ENCODE results near the gene LCN1. TPM values are rescaled to one million over a fixed set of nuclear protein-coding genes. Genes with fewer than 3 reads are reported as not detected.

LCN1 gene
- total RNA-seq, 1 experiment from 2014 or later: not detected

DNA sequence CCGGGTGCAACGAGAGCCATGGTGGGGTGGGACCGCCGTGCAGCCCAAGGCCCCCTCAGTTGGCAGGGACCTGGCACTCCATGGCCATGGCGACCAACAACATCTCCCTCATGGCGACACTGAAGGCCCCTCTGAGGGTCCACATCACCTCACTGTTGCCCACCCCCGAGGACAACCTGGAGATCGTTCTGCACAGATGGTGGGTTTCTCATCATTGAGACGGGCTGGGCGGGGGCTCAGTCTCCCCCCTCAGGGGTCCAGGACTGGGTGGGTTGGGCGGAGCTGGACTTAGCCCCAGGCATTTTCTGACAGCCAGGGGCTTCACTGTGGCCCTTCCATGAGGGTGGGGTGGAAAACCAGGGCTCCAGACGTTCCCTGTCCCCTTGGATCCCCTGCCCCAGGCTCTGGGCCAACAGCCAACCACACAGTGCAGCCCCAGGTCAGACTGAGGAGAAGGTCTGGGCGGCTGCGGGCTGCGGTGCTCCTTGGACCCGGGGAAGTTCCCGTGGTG lies 41.0 kb downstream of the LCN1 start:
- H3K23ac ChIP-seq (ENCODE audit: insufficient read length, low read depth, low read length): no peak overlapping the region
- no peak for DNase-seq
- H2BK15ac ChIP-seq (ENCODE audit: low read depth, low read length): no peak overlapping the region
- Mint-ChIP-seq H3K4me1 (peaks cover 4 to 5% of the 10 kb centered on the region in 2 experiments), H3K27me3 (ENCODE audit: low read depth) (peaks cover 2% of the 10 kb centered on the region; the same call in 1 of the 2 replicates), H3K9me3 (no peaks in the 10 kb centered on the region), H3K36me3 (ENCODE audit: insufficient read depth in 1 of 3, low read depth in 3 of 3) (no peaks in the 10 kb centered on the region; a peak in 1 of 7 replicates), H3K4me3 (no peak overlapping the region), H3K27ac (no peak overlapping the region)
- H3K79me1 ChIP-seq (ENCODE audit: insufficient read depth, low read depth, low read length, poor library complexity, severe bottlenecking): no peaks in the 10 kb centered on the region
- no peak overlapping the region for H3K14ac ChIP-seq (ENCODE audit: insufficient read depth, low read length)
- H2AFZ ChIP-seq (ENCODE audit: low read length): no peak overlapping the region
- H3K56ac ChIP-seq (ENCODE audit: insufficient read length, low read depth, low read length): no peak overlapping the region
- no peak overlapping the region for H2BK20ac ChIP-seq (ENCODE audit: low read depth, low read length, poor library complexity, severe bottlenecking)
- TF ChIP-seq, protein P1, sequence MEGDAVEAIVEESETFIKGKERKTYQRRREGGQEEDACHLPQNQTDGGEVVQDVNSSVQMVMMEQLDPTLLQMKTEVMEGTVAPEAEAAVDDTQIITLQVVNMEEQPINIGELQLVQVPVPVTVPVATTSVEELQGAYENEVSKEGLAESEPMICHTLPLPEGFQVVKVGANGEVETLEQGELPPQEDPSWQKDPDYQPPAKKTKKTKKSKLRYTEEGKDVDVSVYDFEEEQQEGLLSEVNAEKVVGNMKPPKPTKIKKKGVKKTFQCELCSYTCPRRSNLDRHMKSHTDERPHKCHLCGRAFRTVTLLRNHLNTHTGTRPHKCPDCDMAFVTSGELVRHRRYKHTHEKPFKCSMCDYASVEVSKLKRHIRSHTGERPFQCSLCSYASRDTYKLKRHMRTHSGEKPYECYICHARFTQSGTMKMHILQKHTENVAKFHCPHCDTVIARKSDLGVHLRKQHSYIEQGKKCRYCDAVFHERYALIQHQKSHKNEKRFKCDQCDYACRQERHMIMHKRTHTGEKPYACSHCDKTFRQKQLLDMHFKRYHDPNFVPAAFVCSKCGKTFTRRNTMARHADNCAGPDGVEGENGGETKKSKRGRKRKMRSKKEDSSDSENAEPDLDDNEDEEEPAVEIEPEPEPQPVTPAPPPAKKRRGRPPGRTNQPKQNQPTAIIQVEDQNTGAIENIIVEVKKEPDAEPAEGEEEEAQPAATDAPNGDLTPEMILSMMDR (conservative IDR thresholded peaks at IDR 0.05): no peak
- WGBS (ENCODE audit: extremely low coverage, insufficient read length, low lambda C conversion rate): no CpG with 5 or more reads among the region's 17 CpGs
- no peak overlapping the region for H2BK120ac ChIP-seq (ENCODE audit: low read depth, low read length, poor library complexity, severe bottlenecking)
- no peak overlapping the region for H2AK5ac ChIP-seq (ENCODE audit: insufficient read length, low read length)
- H3K27ac ChIP-seq (ENCODE audit: insufficient read length, low read depth, low read length): no peak overlapping the region
- no peaks in the 10 kb centered on the region; the same call in 1 of the 2 replicates for H3K4me1 ChIP-seq (ENCODE audit: insufficient read depth, low read length)
- no peak overlapping the region for H4K5ac ChIP-seq (ENCODE audit: insufficient read length, low read depth, low read length)
- H3K27me3 ChIP-seq (ENCODE audit: insufficient read depth, low read length): no peaks in the 10 kb centered on the region
- H3K79me2 ChIP-seq (ENCODE audit: insufficient read depth, low read length): no peaks in the 10 kb centered on the region
- H3K4me2 ChIP-seq (ENCODE audit: insufficient read depth, insufficient read length, low read length): no peak overlapping the region
- H3K4ac ChIP-seq (ENCODE audit: low read depth, low read length): no peak overlapping the region
- H4K91ac ChIP-seq (ENCODE audit: insufficient read length, low read depth, low read length): no peak overlapping the region
- H3K9me3 ChIP-seq (ENCODE audit: control insufficient read depth, low read depth, low read length): no peaks in the 10 kb centered on the region
- H4K20me1 ChIP-seq (ENCODE audit: control insufficient read depth, insufficient read depth, insufficient read length): no peaks in the 10 kb centered on the region
- H2BK5ac ChIP-seq (ENCODE audit: insufficient read length, low read length): no peak overlapping the region
- H3K23me2 ChIP-seq (ENCODE audit: insufficient read length, low read depth, low read length, poor library complexity, severe bottlenecking): no peaks in the 10 kb centered on the region
- no peak overlapping the region for H3K18ac ChIP-seq (ENCODE audit: insufficient read length, low read depth, low read length)
- no peak overlapping the region for H3K9ac ChIP-seq (ENCODE audit: extremely low read depth, insufficient read length, low read length)
- H4K8ac ChIP-seq (replicated peaks; ENCODE audit: insufficient read length, low read depth, low read length): no peak overlapping the region
- H3T11ph ChIP-seq (ENCODE audit: low read length): no peak overlapping the region
- H2BK12ac ChIP-seq (ENCODE audit: insufficient read length, low read depth, low read length): no peak overlapping the region
